Activated CD4-positive, alpha-beta memory T cell treated with anti-CD3 and anti-CD28 coated beads for 36 hours (primary cell): ENCODE results near the gene ACTG2. TPM values are rescaled to one million over a fixed set of nuclear protein-coding genes. Genes with fewer than 3 reads are reported as not detected.

Source experiments
- CTCF ChIA-PET: fragments of 350-600 bp; sonication (Branson Sonifier 250); formaldehyde crosslinking; loops from one replicate; lab custom pipeline; 2021; ENCODE audit warnings: antibody characterized with exemption, inconsistent platforms; lab: Charles Lee
- POLR2A ChIA-PET: fragments of 350-600 bp; sonication (Branson Sonifier 250); formaldehyde crosslinking; loops from one replicate; lab custom pipeline; 2021; ENCODE audit warnings: antibody characterized with exemption; lab: Charles Lee
- DNase-seq: peaks from one replicate; pipeline ENCODE4 v3.0.0-alpha.2; 2020
- H3K27ac Mint-ChIP-seq: one replicate; pipeline ENCODE4 v1.8.0; 2021; ENCODE audit warnings: mixed read lengths
- H3K27me3 Mint-ChIP-seq: one replicate; pipeline ENCODE4 v1.8.0; 2021; ENCODE audit warnings: mixed read lengths
- H3K36me3 Mint-ChIP-seq: one replicate; pipeline ENCODE4 v1.8.0; 2021; ENCODE audit warnings: mixed read lengths
- H3K4me1 Mint-ChIP-seq: one replicate; pipeline ENCODE4 v1.8.0; 2021; ENCODE audit warnings: low read depth, mixed read lengths
- H3K4me3 Mint-ChIP-seq: one replicate; pipeline ENCODE4 v1.8.0; 2021; ENCODE audit warnings: mild to moderate bottlenecking, mixed read lengths
- H3K9me3 Mint-ChIP-seq: one replicate; pipeline ENCODE4 v1.8.0; 2021; ENCODE audit warnings: mixed read lengths
- intact Hi-C: fragments of 100-400 bp; cut with micrococcal nuclease; formaldehyde crosslinking; loops from one replicate; pipeline ENCODE4 v1.15.1; 2023
- total RNA-seq, 2 experiments: library from RNA; stranded (reverse); gene quantifications; one replicate each; pipeline ENCODE4 v1.2.3, GENCODE V29; 2021

The ACTG2 gene
- total RNA-seq, result not detected

DNA sequence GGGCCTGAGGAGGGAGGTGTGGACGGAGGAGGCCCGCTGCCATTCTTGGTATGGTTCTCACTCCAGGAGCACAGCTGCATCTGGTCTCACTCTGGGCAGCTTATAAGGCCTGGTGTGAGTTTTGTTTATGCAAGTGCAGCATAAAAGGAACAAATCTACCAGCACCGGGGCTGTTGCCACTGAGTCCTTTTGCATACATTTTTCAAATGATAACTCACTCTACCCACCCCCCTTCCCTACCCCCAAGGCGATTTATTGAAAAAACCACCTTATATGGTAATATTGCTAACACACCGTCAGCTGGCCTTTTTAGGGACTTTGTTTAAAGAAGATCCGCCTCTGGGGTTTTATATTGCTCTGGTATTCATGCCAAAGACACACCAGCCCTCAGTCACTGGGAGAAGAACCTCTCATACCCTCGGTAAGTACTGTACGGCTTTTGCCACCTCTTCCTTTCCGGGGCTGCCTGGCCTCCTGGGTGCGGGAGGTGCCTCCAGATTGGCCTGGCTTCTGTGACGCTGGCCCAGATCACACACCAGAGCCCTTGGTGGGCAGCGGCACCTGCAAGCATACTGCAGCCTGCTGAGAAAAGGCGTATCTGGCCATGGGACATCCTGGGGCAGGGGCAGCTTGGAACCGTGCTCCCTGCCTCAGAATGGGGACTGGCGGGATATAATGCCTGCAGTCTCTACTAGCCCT, at the start of gene ACTG2:
Gene ACTG2, plus strand, starts transcription at position 378 of the 699 bp plus-strand sequence. CDS start 8,304 bp downstream, outside the sequence.
- Mint-ChIP-seq H3K27ac (no peak within 1 kb of the TSS), H3K9me3 (no peaks in the 10 kb centered on the region), H3K27me3 (no peaks in the 10 kb centered on the region), H3K36me3 (no peaks in the 10 kb centered on the region), H3K4me1 (peaks cover 27% of the 10 kb centered on the region), H3K4me3 (no peak within 1 kb of the TSS)
- ChIA-PET POLR2A (no interaction called here), CTCF (no interaction called here)
- intact Hi-C loops, result no loop called here
- DNase-seq, result no peak

DNA sequence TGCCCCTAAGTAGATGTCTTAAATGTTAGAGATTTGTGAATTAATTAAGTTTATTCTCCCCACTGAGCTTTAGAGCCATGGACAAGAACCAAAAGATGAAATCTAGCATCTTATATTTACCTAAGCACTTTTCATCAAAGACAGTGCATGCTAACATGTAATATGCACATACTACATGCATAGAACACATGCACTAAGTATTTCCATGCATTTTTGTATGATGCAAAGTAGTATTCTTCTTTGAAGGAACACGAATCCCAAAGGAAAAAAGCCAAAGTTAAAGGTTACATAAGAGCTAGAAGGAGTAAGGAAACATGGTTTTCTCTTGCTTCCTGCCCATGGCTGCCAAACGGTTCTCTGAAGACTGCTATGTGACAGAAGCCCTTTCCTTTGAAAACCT, 48.7 kb upstream of the ACTG2 start:
- Mint-ChIP-seq H3K4me3 (no peak overlapping the region), H3K27me3 (no peaks in the 10 kb centered on the region), H3K36me3 (peaks cover 52% of the 10 kb centered on the region), H3K9me3 (no peaks in the 10 kb centered on the region), H3K4me1 (peaks cover 11% of the 10 kb centered on the region), H3K27ac (no peak overlapping the region)
- ChIA-PET POLR2A (no interaction called here), CTCF (interaction anchor here (0.9 to 1.2 kb wide), 3 partner anchors 13 to 83 kb away, joined by 3 read pairs; no protein-coding TSS in a partner anchor)
- intact Hi-C loops, result no loop called here
- DNase-seq, result no peak

DNA sequence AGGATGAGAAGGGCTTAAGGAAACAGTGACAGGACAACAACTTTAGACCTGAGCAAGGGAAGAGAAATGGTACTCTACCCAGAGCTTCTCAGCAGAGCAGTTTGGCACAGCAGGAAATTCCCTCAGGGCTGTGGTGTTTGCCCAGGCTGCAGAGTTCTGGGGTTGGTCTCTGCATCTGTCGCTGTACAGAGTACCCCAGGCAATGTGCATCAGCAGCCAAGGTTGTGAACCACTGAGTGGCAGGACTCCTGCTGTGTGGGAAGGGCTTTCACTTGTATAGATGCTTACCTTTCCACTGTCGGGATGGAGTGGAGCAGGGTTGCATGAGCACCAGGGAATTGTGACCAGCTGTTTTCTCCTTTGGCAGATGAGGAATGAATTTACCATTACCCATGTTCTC, 42.8 kb upstream of the ACTG2 start:
- Mint-ChIP-seq H3K9me3 (no peaks in the 10 kb centered on the region), H3K36me3 (peaks cover 56% of the 10 kb centered on the region), H3K27ac (no peak overlapping the region), H3K4me3 (no peak overlapping the region), H3K4me1 (peaks cover 6% of the 10 kb centered on the region), H3K27me3 (no peaks in the 10 kb centered on the region)
- intact Hi-C loops, result no loop called here
- CTCF ChIA-PET, result interaction anchor here (0.6 kb wide), 1 partner anchor 551 kb away, joined by 3 read pairs; no protein-coding TSS in a partner anchor
- no peak for DNase-seq
- POLR2A ChIA-PET, result no interaction called here

DNA sequence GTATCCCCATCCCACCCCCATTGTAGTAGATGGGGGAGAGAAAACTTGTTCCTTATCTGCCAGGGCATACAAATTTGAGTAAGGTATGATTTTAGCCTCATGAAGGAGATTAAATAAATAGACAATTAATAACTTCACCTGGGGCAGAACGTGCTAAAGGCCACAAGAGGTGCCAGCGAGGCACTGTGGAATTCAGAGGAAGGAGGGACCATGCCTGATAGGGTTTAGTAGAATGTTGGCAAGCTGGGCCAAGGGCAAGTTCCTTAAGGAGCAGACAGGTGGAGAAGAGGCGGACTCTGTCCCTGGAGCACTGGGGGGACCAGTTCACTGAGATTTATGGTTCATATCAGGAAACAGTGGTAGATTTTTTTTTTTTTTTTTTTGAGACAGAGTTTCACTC, 41.5 kb upstream of the ACTG2 start:
- ChIA-PET POLR2A (no interaction called here), CTCF (interaction anchor here (0.7 kb wide), 1 partner anchor 150 kb away, joined by 3 read pairs; no protein-coding TSS in a partner anchor)
- Mint-ChIP-seq H3K4me3 (no peak overlapping the region), H3K27me3 (no peaks in the 10 kb centered on the region), H3K4me1 (peaks cover 14% of the 10 kb centered on the region), H3K9me3 (no peaks in the 10 kb centered on the region), H3K27ac (no peak overlapping the region), H3K36me3 (peaks cover 58% of the 10 kb centered on the region)
- no peak for DNase-seq
- intact Hi-C loops, result no loop called here

DNA sequence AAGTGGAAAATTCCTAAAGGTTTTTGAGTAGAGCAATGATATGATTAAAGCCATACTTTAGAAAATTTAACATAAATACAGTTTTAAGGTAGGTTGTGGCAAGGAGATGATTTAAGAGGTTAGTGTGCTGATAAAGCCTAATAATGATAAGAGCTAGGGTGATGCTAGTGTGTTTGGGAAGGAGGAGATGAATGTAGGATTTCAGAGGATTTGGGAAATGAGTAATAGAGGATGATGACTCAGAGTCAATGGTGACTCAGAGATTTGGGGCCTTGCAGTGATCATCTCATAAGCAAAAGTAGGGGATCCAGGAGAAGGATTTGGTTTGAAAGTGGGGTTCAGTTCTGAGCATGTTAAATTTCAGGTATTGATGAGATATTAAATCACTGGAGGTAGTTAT, 40.8 kb upstream of the ACTG2 start:
- H3K4me3 Mint-ChIP-seq, result no peak overlapping the region
- DNase-seq, result no peak
- H3K27ac Mint-ChIP-seq, result no peak overlapping the region
- no peaks in the 10 kb centered on the region for H3K9me3 Mint-ChIP-seq
- intact Hi-C loops, result loop anchor here (1.0 kb wide), 1 partner anchor 21 kb away; no protein-coding TSS in a partner anchor
- ChIA-PET CTCF (interaction anchor here (0.7 to 2.0 kb wide), 2 partner anchors 28 to 149 kb away, joined by 3 to 6 read pairs; no protein-coding TSS in a partner anchor), POLR2A (no interaction called here)
- peaks cover 19% of the 10 kb centered on the region for H3K4me1 Mint-ChIP-seq
- peaks cover 58% of the 10 kb centered on the region for H3K36me3 Mint-ChIP-seq
- no peaks in the 10 kb centered on the region for H3K27me3 Mint-ChIP-seq

DNA sequence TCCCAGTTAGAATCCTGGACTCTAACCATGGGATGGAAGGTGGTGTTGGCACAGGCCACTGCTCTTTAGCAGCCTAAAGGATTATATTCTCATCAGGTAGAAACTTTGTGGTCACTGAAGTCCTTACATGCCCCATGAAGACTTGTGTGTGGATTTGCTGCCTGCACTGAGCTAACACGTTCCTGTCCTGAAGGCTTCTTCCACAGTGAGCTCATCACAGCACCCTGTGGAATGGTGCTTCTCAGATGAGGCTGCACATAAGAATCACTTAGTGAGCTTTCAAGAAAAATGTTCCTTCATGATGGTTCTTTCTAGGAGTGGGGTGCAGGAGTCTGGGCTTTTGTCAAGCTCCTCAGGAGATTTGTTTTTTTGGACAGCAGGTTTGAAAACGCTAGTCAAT, 37.3 kb upstream of the ACTG2 start:
- no peaks in the 10 kb centered on the region for H3K27me3 Mint-ChIP-seq
- peak overlapping the region; percentile 46 for H3K27ac Mint-ChIP-seq
- H3K9me3 Mint-ChIP-seq, result no peaks in the 10 kb centered on the region
- ChIA-PET CTCF (no interaction called here), POLR2A (interaction anchor here (0.5 kb wide), 1 partner anchor 613 kb away, joined by 4 read pairs; no protein-coding TSS in a partner anchor)
- H3K4me3 Mint-ChIP-seq, result no peak overlapping the region
- peaks cover 37% of the 10 kb centered on the region for H3K4me1 Mint-ChIP-seq
- DNase-seq, result no peak
- H3K36me3 Mint-ChIP-seq, result peaks cover 60% of the 10 kb centered on the region
- intact Hi-C loops, result no loop called here

DNA sequence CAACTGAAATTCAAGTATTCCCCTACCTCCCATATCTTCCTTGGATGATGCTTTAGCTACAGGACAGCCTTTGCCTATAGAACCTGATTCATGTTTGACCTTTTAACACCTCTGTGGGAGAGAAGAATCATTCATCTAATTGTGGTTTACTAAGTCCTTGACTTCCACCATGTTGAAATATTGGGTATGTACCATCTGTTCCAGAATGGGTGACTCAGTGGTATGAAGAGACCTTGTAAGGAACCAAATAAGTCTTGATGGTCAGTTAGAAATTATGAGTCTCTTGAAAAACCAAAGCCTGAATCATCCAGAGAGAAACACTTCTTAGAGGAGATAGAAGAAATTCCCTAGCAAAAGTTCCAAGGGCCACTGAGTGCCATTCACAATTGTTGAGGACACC, 36.6 kb upstream of the ACTG2 start:
- DNase-seq, result no peak
- intact Hi-C loops, result no loop called here
- POLR2A ChIA-PET, result no interaction called here
- Mint-ChIP-seq H3K27me3 (no peaks in the 10 kb centered on the region), H3K36me3 (peaks cover 61% of the 10 kb centered on the region), H3K4me1 (peaks cover 36% of the 10 kb centered on the region), H3K27ac (no peak overlapping the region), H3K9me3 (no peaks in the 10 kb centered on the region), H3K4me3 (no peak overlapping the region)
- CTCF ChIA-PET, result no interaction called here

DNA sequence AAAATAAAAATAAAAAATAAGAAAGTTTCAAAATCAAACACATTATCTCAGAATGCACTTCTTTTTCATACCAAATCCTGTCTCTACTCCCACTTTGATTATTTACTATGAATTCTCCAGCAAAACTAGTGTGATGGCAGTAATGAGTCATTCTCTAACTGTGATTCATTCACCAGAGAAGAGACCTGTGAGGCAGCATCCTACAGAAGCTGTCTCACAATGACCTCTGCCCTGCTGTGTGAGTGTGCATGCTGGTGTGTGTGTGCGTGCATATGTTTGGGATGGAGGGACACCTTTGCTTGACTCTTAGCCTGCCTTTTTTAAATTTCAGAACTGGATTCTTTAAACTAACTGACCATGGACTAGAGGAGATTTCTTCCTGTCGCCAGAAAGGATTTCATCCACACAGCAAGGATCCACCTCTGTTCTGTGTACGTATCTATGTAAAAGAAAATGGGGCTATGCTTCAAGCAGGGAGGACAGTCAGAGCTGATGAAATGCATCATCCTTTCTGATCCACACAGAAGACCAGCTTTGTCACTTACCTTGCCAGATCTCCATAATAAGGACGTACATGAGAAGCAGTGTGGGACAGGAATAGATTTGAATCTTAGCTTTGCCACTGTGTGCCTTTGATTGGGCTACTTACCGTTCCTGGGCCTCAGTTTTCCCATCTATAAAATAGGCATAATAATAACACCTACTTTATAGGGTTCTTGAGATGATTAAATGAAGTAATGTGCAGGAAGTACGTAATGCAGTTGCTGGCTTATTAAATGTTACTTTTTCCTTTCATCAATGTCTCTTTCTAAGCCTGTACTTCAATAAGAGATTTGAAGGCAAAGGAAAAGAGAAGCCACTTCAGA, 32.9 kb upstream of the ACTG2 start:
- peak overlapping the region; percentile 59 for H3K27ac Mint-ChIP-seq
- no peaks in the 10 kb centered on the region for H3K9me3 Mint-ChIP-seq
- H3K4me3 Mint-ChIP-seq, result no peak overlapping the region
- ChIA-PET POLR2A (interaction anchor here (0.9 to 1.0 kb wide), 2 partner anchors 37 to 85 kb away, joined by 3 to 4 read pairs; no protein-coding TSS in a partner anchor), CTCF (interaction anchor here (1.7 kb wide), 1 partner anchor 36 kb away, joined by 5 read pairs; no protein-coding TSS in a partner anchor)
- peaks cover 33% of the 10 kb centered on the region for H3K4me1 Mint-ChIP-seq
- peaks cover 78% of the 10 kb centered on the region for H3K36me3 Mint-ChIP-seq
- intact Hi-C loops, result loop anchor here (1.0 to 2.0 kb wide), 4 partner anchors 26 to 79 kb away; partner anchors contain the start of gene DGUOK
- DNase-seq, result peak; percentile 76
- no peaks in the 10 kb centered on the region for H3K27me3 Mint-ChIP-seq

DNA sequence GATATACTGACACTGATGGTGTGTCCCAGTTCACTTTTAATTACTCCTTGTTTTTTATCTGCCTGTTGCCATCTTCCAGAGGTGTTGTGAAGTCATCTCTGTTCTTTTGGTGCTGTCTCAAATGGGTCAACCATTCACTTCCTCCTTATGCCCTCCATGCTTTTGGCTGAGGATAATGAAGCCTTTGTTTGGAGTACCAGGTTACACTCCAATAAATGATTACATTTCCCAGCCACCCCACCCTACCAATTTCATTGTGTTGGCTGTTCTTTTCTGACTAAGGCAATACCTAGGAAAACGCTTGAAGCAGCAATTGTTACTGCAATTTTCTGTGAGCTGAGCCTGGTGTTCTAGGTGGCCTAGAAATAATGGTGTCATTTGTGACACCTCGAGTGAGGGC, 29.8 kb upstream of the ACTG2 start:
- Mint-ChIP-seq H3K36me3 (peaks cover 64% of the 10 kb centered on the region), H3K4me3 (no peak overlapping the region), H3K9me3 (no peaks in the 10 kb centered on the region), H3K27ac (no peak overlapping the region), H3K4me1 (peaks cover 20% of the 10 kb centered on the region), H3K27me3 (no peaks in the 10 kb centered on the region)
- DNase-seq, result no peak
- CTCF ChIA-PET, result interaction anchor here (1.5 kb wide), 1 partner anchor 39 kb away, joined by 6 read pairs; no protein-coding TSS in a partner anchor
- intact Hi-C loops, result no loop called here
- POLR2A ChIA-PET, result interaction anchor here (0.6 kb wide), 1 partner anchor 153 kb away, joined by 3 read pairs; no protein-coding TSS in a partner anchor

DNA sequence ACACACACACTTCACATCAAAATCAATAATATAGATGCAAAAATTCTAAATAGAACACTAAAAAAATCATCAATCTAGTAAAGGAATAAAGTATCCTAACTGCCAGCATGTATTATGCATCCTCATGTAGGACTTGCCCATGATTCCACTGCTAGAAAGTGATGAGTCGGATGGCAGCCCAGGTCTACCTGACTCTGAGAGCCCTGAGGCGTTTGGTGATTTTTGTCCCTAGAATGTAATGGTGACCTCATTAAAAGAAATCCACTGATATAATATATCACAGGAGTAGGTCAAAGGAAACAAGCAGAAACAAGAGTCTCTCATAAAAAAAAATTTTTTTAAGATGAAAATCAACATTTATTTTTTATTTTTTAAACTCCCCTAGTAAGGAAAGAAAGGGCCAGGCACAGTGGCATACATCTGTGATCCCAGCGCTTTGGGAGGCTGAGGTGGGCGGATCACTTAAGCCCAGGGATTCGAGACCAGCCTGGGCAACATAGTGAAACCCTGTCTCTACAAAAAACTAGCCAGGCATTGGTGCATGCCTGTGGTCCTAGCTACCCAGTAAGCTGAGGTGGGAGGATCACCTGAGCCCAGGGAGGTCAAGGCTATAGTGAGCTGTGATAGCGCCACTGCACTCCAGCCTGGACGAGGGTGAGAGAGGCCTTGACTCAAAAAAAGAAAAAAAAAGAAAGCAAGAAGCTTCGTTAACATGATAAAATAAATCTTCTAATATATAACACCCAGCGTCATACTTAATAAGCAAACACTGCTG, 24.4 kb upstream of the ACTG2 start:
- H3K36me3 Mint-ChIP-seq, result peaks cover 28% of the 10 kb centered on the region
- CTCF ChIA-PET, result no interaction called here

DNA sequence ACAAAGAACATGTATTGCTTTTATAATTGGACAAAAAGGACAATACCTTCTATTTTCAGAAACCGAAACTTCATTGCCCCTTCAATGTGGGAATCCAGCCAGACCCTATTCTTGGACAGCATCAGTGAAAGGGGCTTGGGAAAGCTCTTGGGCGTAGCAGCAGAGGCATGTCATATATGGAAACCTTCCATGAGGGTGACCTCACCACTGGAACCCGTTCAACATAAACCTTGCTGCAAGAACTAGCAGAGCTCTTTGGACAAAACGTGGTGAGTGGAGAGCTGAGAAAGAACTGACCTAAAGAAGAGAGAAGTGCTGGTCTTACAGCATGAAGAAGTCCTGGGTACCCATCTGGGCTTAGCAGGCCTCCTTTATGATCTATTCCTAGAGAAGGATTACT, 22.7 kb upstream of the ACTG2 start:
- H3K4me1 Mint-ChIP-seq, result no peaks in the 10 kb centered on the region
- CTCF ChIA-PET, result interaction anchor here (1.2 kb wide), 1 partner anchor 46 kb away, joined by 3 read pairs; no protein-coding TSS in a partner anchor
- no peak overlapping the region for H3K27ac Mint-ChIP-seq
- H3K9me3 Mint-ChIP-seq, result no peaks in the 10 kb centered on the region
- intact Hi-C loops, result no loop called here
- no peak for DNase-seq
- POLR2A ChIA-PET, result no interaction called here
- no peak overlapping the region for H3K4me3 Mint-ChIP-seq
- H3K27me3 Mint-ChIP-seq, result no peaks in the 10 kb centered on the region
- H3K36me3 Mint-ChIP-seq, result peaks cover 14% of the 10 kb centered on the region

More for the DNA sequence above, 24.4 kb upstream of the ACTG2 start:
- no peak for DNase-seq
- no peak overlapping the region for H3K27ac Mint-ChIP-seq
- H3K4me1 Mint-ChIP-seq, result no peaks in the 10 kb centered on the region
- H3K9me3 Mint-ChIP-seq, result no peaks in the 10 kb centered on the region
- POLR2A ChIA-PET, result no interaction called here
- intact Hi-C loops, result no loop called here
- no peaks in the 10 kb centered on the region for H3K27me3 Mint-ChIP-seq
- H3K4me3 Mint-ChIP-seq, result no peak overlapping the region
